Activated T-helper 2 cell treated with anti-CD3 and anti-CD28 coated beads, Interferon-gamma antibody, Interleukin-2, Interleukin-4, amounts not matched to agents 10 μg/mL and 5 μg/mL and 100 μg/mL, durations not matched to agents 14 hours and 24 hours and 36 hours (primary cell): ENCODE data around the gene ZNF681. TPM values are rescaled to one million over a fixed set of nuclear protein-coding genes. Genes with fewer than 3 reads are reported as not detected.
A peak's percentile ranks its signal among the peaks of the same experiment; 100 is the strongest.

Experiments used
- DNase-seq: peaks from one replicate; pipeline ENCODE4 v3.0.0; 2021; ENCODE audit warnings: low spot score
- H3K27ac Mint-ChIP-seq: one replicate; pipeline ENCODE4 v1.8.0; 2021; ENCODE audit warnings: mixed read lengths
- H3K27me3 Mint-ChIP-seq: one replicate; pipeline ENCODE4 v1.8.0; 2021; ENCODE audit warnings: low read depth, mixed read lengths
- H3K36me3 Mint-ChIP-seq: one replicate; pipeline ENCODE4 v1.8.0; 2021; ENCODE audit warnings: low read depth, mixed read lengths
- H3K4me1 Mint-ChIP-seq: one replicate; pipeline ENCODE4 v1.8.0; 2021; ENCODE audit warnings: low read depth, mixed read lengths
- H3K4me3 Mint-ChIP-seq: one replicate; pipeline ENCODE4 v1.8.0; 2021; ENCODE audit warnings: low read depth, mild to moderate bottlenecking, moderate library complexity, mixed read lengths
- H3K9me3 Mint-ChIP-seq: one replicate; pipeline ENCODE4 v1.8.0; 2021; ENCODE audit warnings: mixed read lengths
- intact Hi-C: fragments of 100-400 bp; cut with micrococcal nuclease; formaldehyde crosslinking; loops from one replicate; pipeline ENCODE4 v1.15.1; 2023
- total RNA-seq: library from RNA; stranded (reverse); gene quantifications from 2 replicates; pipeline ENCODE4 v1.2.3, GENCODE V29; 2022

The ZNF681 gene
- 3.1 and 3.5 TPM in 2 replicates for total RNA-seq

DNA sequence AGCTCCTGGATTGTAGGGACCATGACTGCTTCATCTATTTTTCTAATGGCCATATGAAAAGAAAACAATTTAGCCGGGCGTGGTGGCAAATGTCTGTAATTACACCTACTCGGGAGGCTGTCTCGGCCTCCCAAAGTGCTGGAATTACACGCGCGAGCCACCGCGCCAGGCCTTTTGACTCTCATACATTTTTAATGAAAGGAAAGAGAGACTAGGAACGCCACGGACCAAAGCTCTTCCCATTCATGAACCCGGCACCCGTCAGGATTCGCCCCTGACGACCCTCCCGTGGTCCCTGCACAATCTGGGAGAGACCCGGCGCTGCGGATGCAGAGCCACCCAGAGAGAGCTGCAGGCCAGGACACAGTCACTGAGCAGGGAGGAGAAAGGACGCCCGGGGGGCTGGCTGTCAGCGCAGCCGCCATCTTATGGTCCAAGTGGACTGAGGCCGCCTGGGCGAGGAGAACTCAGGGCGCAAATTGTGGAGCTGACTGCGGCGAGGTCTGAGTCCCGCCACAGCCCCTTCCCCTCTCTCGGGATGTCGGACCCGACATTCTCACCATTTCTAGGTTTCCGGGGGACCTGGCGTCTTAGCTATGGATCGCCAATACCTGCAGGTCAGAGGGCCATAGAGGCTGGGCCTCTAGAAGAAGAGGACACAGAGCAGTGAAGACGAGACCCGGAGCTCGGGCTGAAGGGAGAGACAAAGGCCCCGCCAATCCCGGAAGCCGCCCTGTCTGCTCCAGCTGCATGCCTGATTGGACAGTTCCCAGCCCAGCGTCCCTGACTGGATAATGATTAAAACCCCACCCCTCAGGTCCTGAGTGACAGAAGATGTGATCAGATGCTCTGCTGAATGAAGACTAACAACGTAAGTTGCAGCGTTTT lies at the start of gene ZNF681:
ZNF681 (minus strand) TSS at position 705 of the 888 bp plus-strand sequence; CDS start at position 563, 142 bp downstream.
- Mint-ChIP-seq H3K9me3 (peaks cover 30% of the 10 kb centered on the region), H3K4me1 (peaks cover 10% of the 10 kb centered on the region), H3K36me3 (peaks cover 27% of the 10 kb centered on the region), H3K4me3 (peak within 1 kb of the TSS; percentile 92), H3K27ac (peak within 1 kb of the TSS; percentile 92), H3K27me3 (no peaks in the 10 kb centered on the region)
- DNase-seq: peak; percentile 80
- intact Hi-C loops: loop anchor here (2.0 to 10.0 kb wide), 2 partner anchors 156 to 364 kb away; partner anchors contain the start of genes ZNF726 and ZNF91

DNA sequence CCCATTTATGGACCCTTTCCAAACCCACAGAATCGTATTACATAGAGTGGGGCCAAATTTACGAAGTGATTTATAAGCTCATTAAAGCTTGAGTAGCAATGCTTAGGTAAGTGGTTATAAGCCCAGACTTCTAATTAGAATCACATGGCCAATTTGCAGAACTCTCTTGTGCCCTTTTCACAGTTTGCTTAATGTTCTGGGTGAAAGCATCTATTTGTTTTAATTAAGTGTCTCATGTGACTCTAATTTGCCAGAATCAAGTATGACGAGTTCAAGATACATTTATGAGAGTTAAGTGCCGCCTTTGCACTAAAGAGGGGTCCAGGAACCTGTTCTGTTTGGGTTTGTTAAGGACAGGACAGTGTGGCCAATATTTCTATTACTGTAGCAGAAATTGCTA lies 46.0 kb upstream of the ZNF681 start:
- Mint-ChIP-seq H3K27me3 (no peaks in the 10 kb centered on the region), H3K9me3 (peaks cover 44% of the 10 kb centered on the region), H3K36me3 (peaks cover 14% of the 10 kb centered on the region), H3K4me1 (peaks cover 3% of the 10 kb centered on the region), H3K27ac (no peak overlapping the region), H3K4me3 (no peak overlapping the region)
- no peak for DNase-seq
- intact Hi-C loops: no loop called here

DNA sequence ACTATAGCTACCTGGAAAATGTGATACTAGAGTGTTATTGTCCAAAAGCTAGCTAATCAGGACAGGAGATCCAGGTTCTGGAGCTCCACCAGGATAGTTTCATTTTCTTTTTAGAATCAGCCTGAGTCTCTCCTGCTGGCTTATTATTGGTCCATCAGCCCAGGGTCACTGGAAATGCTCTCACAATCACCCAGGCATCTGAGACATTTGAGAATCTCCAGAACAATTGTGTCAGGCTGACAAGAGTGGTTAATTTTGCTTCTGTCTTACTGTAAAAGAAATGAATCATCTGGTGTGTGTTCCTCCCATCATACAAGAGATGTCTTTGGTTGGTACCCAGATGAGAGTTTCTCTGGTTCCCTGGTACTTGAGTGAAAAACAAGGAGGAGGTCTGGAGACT lies 43.6 kb upstream of the ZNF681 start:
- Mint-ChIP-seq H3K27ac (no peak overlapping the region), H3K4me1 (peaks cover 5% of the 10 kb centered on the region), H3K9me3 (peaks cover 37% of the 10 kb centered on the region), H3K4me3 (no peak overlapping the region), H3K36me3 (peaks cover 3% of the 10 kb centered on the region), H3K27me3 (no peaks in the 10 kb centered on the region)
- intact Hi-C loops: no loop called here
- DNase-seq: no peak

DNA sequence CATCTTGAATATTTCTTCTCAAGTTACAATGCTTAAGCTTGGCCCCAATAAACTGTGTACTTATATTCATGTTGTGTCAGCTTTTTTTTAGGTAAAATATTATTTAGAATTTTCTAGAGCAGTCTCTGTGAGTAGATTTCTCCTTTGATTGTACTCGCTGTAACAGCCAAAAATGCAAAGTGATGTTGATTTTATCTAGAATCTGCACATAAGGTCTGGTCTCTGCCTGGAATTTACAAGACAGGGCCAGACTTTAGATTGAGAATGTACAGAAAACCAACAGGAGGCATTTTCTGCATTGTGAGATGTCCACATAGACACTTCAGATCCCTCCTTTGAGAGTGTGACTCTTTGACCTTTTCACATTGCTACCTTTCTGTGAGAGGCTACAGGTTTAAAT lies 43.1 kb upstream of the ZNF681 start:
- peak overlapping the region; percentile 42 for H3K27ac Mint-ChIP-seq
- peaks cover 3% of the 10 kb centered on the region for H3K36me3 Mint-ChIP-seq
- intact Hi-C loops: no loop called here

DNA sequence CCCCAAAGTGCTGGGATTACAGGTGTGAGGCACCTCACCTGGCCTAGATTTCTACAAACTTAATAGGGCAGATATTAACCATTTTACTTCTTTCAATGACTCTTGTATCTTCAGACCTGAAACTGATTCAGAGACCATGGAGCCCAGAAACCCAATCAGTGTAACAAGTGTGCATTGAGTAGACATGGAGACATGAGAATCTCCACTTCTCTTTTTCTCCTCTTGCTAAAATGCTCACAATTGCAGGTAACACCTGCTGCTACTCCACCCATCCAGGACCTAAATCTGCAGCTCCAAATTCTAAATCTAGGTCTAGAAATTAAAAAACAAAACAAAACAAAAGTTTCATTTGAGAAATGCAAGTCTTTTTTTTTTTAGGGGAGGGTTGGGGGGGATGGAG lies 42.2 kb upstream of the ZNF681 start:
- no peak for DNase-seq
- Mint-ChIP-seq H3K36me3 (peaks cover 3% of the 10 kb centered on the region), H3K9me3 (peaks cover 45% of the 10 kb centered on the region), H3K27ac (no peak overlapping the region), H3K4me3 (no peak overlapping the region), H3K4me1 (peaks cover 5% of the 10 kb centered on the region), H3K27me3 (no peaks in the 10 kb centered on the region)
- intact Hi-C loops: no loop called here

More for the DNA sequence above, 43.1 kb upstream of the ZNF681 start:
- peaks cover 5% of the 10 kb centered on the region for H3K4me1 Mint-ChIP-seq
- no peak for DNase-seq
- no peaks in the 10 kb centered on the region for H3K27me3 Mint-ChIP-seq
- no peak overlapping the region for H3K4me3 Mint-ChIP-seq
- H3K9me3 Mint-ChIP-seq: peaks cover 37% of the 10 kb centered on the region

DNA sequence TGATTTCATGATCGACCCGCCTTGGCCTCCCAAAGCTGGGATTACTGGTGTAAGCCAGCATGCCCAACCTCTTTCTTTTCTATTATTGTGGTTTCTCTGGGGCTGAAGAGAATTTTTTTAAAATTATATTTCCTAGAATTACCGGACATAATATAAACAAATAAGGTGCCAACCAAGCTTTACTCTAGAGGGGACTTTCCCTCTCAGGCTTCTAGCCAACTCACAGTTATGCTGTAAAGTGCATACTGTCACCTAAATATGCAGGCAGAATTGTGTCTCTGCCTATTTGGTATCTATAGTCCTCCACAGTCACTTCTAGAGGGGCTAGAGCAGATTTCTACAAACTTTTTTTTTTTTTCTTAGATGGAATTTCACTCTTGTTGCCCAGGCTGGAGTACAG lies 41.6 kb upstream of the ZNF681 start:
- H3K4me3 Mint-ChIP-seq: no peak overlapping the region
- no peaks in the 10 kb centered on the region for H3K27me3 Mint-ChIP-seq
- peaks cover 5% of the 10 kb centered on the region for H3K4me1 Mint-ChIP-seq
- H3K27ac Mint-ChIP-seq: no peak overlapping the region
- intact Hi-C loops: no loop called here
- H3K9me3 Mint-ChIP-seq: peaks cover 45% of the 10 kb centered on the region
- DNase-seq: no peak
- peaks cover 3% of the 10 kb centered on the region for H3K36me3 Mint-ChIP-seq

DNA sequence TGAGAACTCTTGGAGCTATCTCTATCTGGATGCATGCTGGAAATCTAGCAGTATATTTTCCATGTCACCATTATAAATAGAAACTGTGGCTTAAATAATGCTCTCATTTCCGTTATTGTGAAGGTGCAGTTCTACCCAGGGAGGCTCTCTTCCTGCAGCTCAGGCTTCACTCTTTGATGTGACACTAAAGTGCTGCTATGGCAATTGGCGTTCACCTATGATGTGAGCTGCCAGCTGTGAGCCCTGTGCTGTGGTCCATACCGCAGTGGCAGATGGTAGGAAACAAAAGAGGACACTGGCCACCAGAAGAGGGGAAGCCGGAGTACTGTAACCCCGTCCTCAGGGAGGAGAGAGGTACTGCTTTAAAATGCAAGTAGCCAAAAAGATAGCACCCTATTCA lies 40.6 kb upstream of the ZNF681 start:
- Mint-ChIP-seq H3K4me3 (peak overlapping the region; percentile 55), H3K27me3 (no peaks in the 10 kb centered on the region), H3K4me1 (peaks cover 5% of the 10 kb centered on the region), H3K36me3 (no peaks in the 10 kb centered on the region), H3K9me3 (peaks cover 47% of the 10 kb centered on the region), H3K27ac (no peak overlapping the region)
- intact Hi-C loops: no loop called here
- DNase-seq: peak; percentile 12

DNA sequence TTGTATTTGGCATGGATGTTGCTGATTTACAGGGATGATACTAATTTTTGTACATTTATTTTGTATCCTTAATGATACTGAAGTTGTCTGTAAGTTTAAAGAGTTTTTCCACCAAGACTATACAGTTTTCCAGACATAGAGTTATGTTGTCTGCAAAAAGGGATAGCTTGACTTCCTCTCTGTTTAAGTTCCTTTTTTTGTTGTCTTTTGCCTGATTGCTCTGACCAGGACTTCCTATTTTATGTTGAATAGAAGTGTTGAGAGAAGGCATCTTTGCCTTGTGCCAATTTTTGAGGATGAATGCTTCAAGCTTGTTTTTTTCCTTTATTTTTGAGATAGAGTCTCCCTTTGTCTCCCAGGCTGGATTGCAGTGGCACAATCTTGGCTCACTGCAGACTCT lies 36.8 kb upstream of the ZNF681 start:
- H3K4me3 Mint-ChIP-seq: no peak overlapping the region
- peaks cover 57% of the 10 kb centered on the region for H3K9me3 Mint-ChIP-seq
- H3K27ac Mint-ChIP-seq: no peak overlapping the region
- DNase-seq: no peak
- H3K27me3 Mint-ChIP-seq: no peaks in the 10 kb centered on the region
- H3K36me3 Mint-ChIP-seq: no peaks in the 10 kb centered on the region
- peaks cover 2% of the 10 kb centered on the region for H3K4me1 Mint-ChIP-seq
- intact Hi-C loops: no loop called here

DNA sequence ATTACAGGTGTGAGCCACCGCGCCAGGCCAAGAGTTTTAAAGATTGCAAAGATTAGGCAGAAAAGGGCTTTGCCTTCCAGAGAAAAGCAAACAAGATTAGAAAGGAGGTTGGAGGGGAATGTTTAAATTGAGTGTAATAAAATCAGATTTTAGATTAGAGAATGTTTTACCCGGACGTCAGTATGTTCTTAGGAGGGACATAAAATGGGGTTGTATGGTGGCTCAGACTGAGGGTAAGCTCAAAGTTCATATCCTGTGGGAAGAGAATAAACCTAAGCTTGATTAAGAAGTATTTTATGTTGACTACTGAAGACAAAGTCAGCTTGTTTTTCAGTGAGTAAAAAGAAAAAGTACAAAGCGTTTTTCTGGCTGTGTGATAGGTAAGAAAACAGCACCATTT lies 34.1 kb upstream of the ZNF681 start:
- H3K36me3 Mint-ChIP-seq: peaks cover 6% of the 10 kb centered on the region
- intact Hi-C loops: no loop called here
- no peak overlapping the region for H3K27ac Mint-ChIP-seq
- peaks cover 69% of the 10 kb centered on the region for H3K9me3 Mint-ChIP-seq
- no peak overlapping the region for H3K4me3 Mint-ChIP-seq
- DNase-seq: no peak
- H3K27me3 Mint-ChIP-seq: no peaks in the 10 kb centered on the region
- no peaks in the 10 kb centered on the region for H3K4me1 Mint-ChIP-seq

DNA sequence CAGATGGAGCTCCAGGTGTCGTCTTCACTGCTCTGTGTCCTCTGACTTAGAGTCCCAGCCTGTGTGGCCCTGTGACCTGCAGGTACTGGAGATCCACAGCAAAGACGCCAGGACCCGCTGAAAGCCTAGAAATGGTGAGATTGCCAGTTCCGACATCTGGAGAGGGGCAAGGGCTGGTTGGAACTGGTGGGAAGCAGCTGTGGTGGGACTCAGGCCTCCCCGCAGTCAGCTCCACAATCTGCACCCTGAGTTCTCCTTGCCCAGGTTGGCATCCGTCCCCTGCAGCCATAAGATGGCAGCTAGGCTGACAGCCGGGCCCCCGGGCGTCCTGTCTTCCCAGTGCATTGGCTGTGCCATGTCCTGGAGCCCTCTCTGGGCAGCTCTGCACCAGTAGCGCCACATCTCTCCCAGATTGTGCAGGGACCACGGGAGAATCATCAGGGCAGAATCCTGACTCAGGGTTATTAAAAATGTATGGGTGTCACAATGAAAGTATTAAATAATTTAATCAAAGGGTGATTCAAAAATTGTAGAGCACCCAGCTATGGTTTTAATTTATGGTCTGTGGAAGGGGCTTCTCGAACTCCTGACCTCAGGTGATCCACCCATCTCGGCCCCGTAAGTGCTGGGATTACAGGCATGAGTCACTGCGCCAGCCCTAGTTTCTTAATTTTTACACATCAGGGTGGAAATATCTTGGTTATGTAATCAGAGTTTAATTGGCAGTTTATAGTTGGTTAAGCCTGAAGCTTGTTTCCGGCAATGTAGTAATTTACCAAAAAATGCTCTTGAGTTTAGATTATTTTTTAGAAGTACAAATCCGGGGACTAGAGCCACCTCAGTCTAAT lies 32.2 kb upstream of the ZNF681 start:
- Mint-ChIP-seq H3K9me3 (peaks cover 54% of the 10 kb centered on the region), H3K4me1 (no peaks in the 10 kb centered on the region), H3K36me3 (peaks cover 13% of the 10 kb centered on the region), H3K27ac (no peak overlapping the region), H3K4me3 (no peak overlapping the region), H3K27me3 (no peaks in the 10 kb centered on the region)
- intact Hi-C loops: no loop called here
- DNase-seq: no peak

DNA sequence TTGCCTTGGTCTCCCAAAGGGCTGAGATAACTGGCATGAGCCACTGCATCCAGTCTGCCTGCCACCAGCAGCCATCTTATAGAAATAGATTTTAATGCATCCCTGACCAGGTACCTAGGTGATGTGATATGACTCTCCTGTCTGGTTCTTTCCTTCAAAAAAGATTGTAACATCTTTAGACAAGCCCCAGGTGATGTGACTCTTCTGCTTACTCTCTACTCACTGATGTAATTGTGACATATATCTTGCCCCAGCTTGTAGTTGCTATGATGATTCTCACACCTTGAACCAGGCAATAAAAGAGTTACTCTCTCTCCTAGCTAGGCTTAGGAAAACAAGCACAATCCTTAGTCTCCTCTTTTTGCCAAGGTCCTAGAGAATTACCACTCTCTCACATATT lies 30.6 kb upstream of the ZNF681 start:
- H3K4me1 Mint-ChIP-seq: no peaks in the 10 kb centered on the region
- intact Hi-C loops: no loop called here
- no peaks in the 10 kb centered on the region for H3K27me3 Mint-ChIP-seq
- H3K9me3 Mint-ChIP-seq: peaks cover 49% of the 10 kb centered on the region
- DNase-seq: no peak
- no peak overlapping the region for H3K4me3 Mint-ChIP-seq
- no peak overlapping the region for H3K27ac Mint-ChIP-seq
- peaks cover 13% of the 10 kb centered on the region for H3K36me3 Mint-ChIP-seq

DNA sequence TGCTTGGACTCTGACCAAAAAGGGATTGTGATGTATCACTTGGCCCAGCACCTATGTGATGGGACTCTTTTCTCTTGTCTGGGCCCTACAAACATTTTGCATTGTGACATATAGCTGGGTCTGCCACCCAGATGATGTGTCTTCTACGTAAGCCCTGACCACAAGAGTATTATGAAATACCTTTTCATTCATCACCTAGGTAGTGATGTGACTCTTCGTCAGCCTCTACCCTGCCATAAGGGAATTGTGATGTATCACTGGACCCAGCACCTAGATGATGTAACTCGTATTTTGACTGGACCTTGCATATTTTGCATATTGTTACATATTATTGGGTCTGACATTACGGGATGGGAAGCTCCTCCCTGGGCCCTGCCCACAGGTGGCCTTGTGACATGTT lies 29.7 kb upstream of the ZNF681 start:
- Mint-ChIP-seq H3K36me3 (peaks cover 13% of the 10 kb centered on the region), H3K4me1 (no peaks in the 10 kb centered on the region), H3K4me3 (no peak overlapping the region), H3K27ac (no peak overlapping the region), H3K9me3 (peaks cover 50% of the 10 kb centered on the region), H3K27me3 (no peaks in the 10 kb centered on the region)
- DNase-seq: no peak
- intact Hi-C loops: no loop called here

DNA sequence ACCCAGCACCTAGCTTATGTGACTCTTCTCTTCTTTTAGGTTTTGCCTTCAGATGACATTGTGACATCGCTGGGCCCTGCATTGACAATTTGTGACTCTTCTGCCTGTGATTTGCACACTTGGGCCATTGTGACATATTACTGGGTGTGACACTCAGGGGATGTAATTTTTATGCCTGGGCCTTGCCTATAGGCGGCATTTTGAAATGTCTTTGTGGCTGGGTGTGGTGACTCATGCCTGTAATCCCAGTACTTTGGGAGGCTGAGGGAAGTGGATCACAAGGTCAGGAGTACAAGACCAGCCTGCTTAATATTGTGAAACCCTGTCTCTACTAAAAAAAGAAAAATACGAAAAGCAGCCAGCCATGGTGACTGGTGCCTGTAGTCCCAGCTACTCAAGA lies 28.4 kb upstream of the ZNF681 start:
- no peak for DNase-seq
- peaks cover 54% of the 10 kb centered on the region for H3K9me3 Mint-ChIP-seq
- H3K27me3 Mint-ChIP-seq: no peaks in the 10 kb centered on the region
- no peaks in the 10 kb centered on the region for H3K4me1 Mint-ChIP-seq
- no peak overlapping the region for H3K4me3 Mint-ChIP-seq
- H3K36me3 Mint-ChIP-seq: peaks cover 19% of the 10 kb centered on the region
- intact Hi-C loops: no loop called here
- no peak overlapping the region for H3K27ac Mint-ChIP-seq
